WTC11 (cell line): Measurements from ENCODE around the gene FANK1. TPM values are rescaled to one million over a fixed set of nuclear protein-coding genes. Genes with fewer than 3 reads are reported as not detected.
"Not testable (repeated sequence)": the region's sequence is repeated elsewhere in the genome, so short reads cannot be mapped to it uniquely, and the experiment has no call there.

ENCODE experiments used
- ATAC-seq: fragments of 200-7000 bp; cut with Tn5 transposase; 2 replicates; pipeline ENCODE4 v1.10.0; 2021; ENCODE audit warnings: mild to moderate bottlenecking, moderate library complexity
- CTCF ChIA-PET: fragments of 300-600 bp; sonication (Branson Sonifier 250); formaldehyde crosslinking; loops from one replicate; lab custom pipeline; 2021; ENCODE audit warnings: antibody characterized with exemption; lab: Charles Lee
- POLR2A ChIA-PET: fragments of 350-600 bp; sonication (Branson Sonifier 250); formaldehyde crosslinking; loops from one replicate; lab custom pipeline; 2021; ENCODE audit warnings: antibody characterized with exemption; lab: Charles Lee
- DNase-seq: peaks from one replicate; pipeline ENCODE4 v3.0.0; 2021; ENCODE audit warnings: low spot score
- H3K27ac Mint-ChIP-seq: 2 replicates; pipeline ENCODE4 v1.8.0; 2021; ENCODE audit warnings: mixed read lengths
- H3K27me3 Mint-ChIP-seq: 2 replicates; pipeline ENCODE4 v1.8.0; 2021; ENCODE audit warnings: low read depth, mild to moderate bottlenecking, moderate library complexity, mixed read lengths
- H3K36me3 Mint-ChIP-seq: 2 replicates; pipeline ENCODE4 v1.8.0; 2021; ENCODE audit warnings: mixed read lengths
- H3K4me1 Mint-ChIP-seq: 2 replicates; pipeline ENCODE4 v1.8.0; 2022; ENCODE audit warnings: mixed read lengths
- H3K4me3 Mint-ChIP-seq: 2 replicates; pipeline ENCODE4 v1.8.0; 2021; ENCODE audit warnings: mild to moderate bottlenecking, moderate library complexity, mixed read lengths
- H3K9me3 Mint-ChIP-seq: 2 replicates; pipeline ENCODE4 v1.8.0; 2021; ENCODE audit warnings: mixed read lengths
- ATF3 ChIP-seq: sonication (generic); formaldehyde crosslinking; conservative IDR thresholded peaks from 2 replicates; pipeline ENCODE4 v1.8.1; 2022; ENCODE audit warnings: mild to moderate bottlenecking, missing genetic modification reagents
- FOXJ3 ChIP-seq: sonication (generic); formaldehyde crosslinking; IDR thresholded peaks from 2 replicates; pipeline ENCODE4 v1.9.0; 2021; ENCODE audit warnings: missing genetic modification reagents, mild to moderate bottlenecking, borderline replicate concordance
- GABPB1 ChIP-seq: sonication (generic); formaldehyde crosslinking; IDR thresholded peaks from 2 replicates; pipeline ENCODE4 v1.8.1; 2023; ENCODE audit warnings: mild to moderate bottlenecking, missing genetic modification reagents
- HMGXB4 ChIP-seq: sonication (generic); formaldehyde crosslinking; IDR thresholded peaks from 2 replicates; pipeline ENCODE4 v1.8.1; 2023; ENCODE audit warnings: mild to moderate bottlenecking, moderate library complexity, missing genetic modification reagents
- KAT7 ChIP-seq: sonication (generic); formaldehyde crosslinking; IDR thresholded peaks from 2 replicates; pipeline ENCODE4 v1.8.1; 2023; ENCODE audit warnings: missing genetic modification reagents, mild to moderate bottlenecking, borderline replicate concordance
- MXD4 ChIP-seq: fragments of 250-450 bp; sonication (Bioruptor Pico); IDR thresholded peaks from 2 replicates; pipeline ENCODE4 v1.8.0; 2021; ENCODE audit warnings: mild to moderate bottlenecking, moderate library complexity, borderline replicate concordance
- NFE2L1 ChIP-seq: sonication (generic); formaldehyde crosslinking; IDR thresholded peaks from 2 replicates; pipeline ENCODE4 v1.8.1; 2023; ENCODE audit warnings: missing genetic modification reagents
- NFYB ChIP-seq: sonication (generic); formaldehyde crosslinking; conservative IDR thresholded peaks from 2 replicates; pipeline ENCODE4 v1.8.0; 2022; ENCODE audit warnings: low read depth, missing genetic modification reagents
- PRRX2 ChIP-seq: fragments of 250-450 bp; sonication (Bioruptor Pico); IDR thresholded peaks from 2 replicates; pipeline ENCODE4 v1.8.0; 2021; ENCODE audit warnings: mild to moderate bottlenecking
- RORB ChIP-seq: fragments of 250-450 bp; sonication (Bioruptor Pico); IDR thresholded peaks from 2 replicates; pipeline ENCODE4 v1.9.0; 2021; ENCODE audit warnings: mild to moderate bottlenecking
- STAT6 ChIP-seq: sonication (generic); formaldehyde crosslinking; conservative IDR thresholded peaks from 2 replicates; pipeline ENCODE4 v1.8.1; 2023; ENCODE audit warnings: mild to moderate bottlenecking, low read depth, missing genetic modification reagents, moderate library complexity
- TEAD4 ChIP-seq: sonication (generic); formaldehyde crosslinking; IDR thresholded peaks from 2 replicates; pipeline ENCODE4 v1.8.0; 2022; ENCODE audit warnings: mild to moderate bottlenecking, missing genetic modification reagents
- USF2 ChIP-seq: sonication (generic); formaldehyde crosslinking; IDR thresholded peaks from 2 replicates; pipeline ENCODE4 v1.8.1; 2023; ENCODE audit warnings: mild to moderate bottlenecking, missing genetic modification reagents, moderate library complexity
- ZNF263 ChIP-seq: sonication (generic); formaldehyde crosslinking; IDR thresholded peaks from 2 replicates; pipeline ENCODE4 v1.8.1; 2022; ENCODE audit warnings: low read depth, mild to moderate bottlenecking, moderate library complexity, missing genetic modification reagents
- ZNF416 ChIP-seq: fragments of 250-450 bp; sonication (Bioruptor Pico); IDR thresholded peaks from 2 replicates; pipeline ENCODE4 v1.9.0; 2021; ENCODE audit warnings: mild to moderate bottlenecking, inconsistent platforms
- total RNA-seq: library from RNA; stranded (reverse); gene quantifications from 3 replicates; pipeline ENCODE4 v1.2.3, GENCODE V29; 2021

The FANK1 gene
- total RNA-seq, 1 experiment from 2014 or later = 3.4 TPM

GRCh38 chr10:126045861-126046260, 149.5 kb downstream of the FANK1 start:
- H3K9me3 Mint-ChIP-seq = peaks cover 4% of the 10 kb centered on the region; the same call in 1 of the 2 replicates
- no peaks in the 10 kb centered on the region for H3K36me3 Mint-ChIP-seq
- peaks cover 9% of the 10 kb centered on the region for H3K4me1 Mint-ChIP-seq
- no peak overlapping the region for H3K27ac Mint-ChIP-seq
- no peak for DNase-seq
- H3K27me3 Mint-ChIP-seq = no peaks in the 10 kb centered on the region
- CTCF ChIA-PET = no interaction called here
- POLR2A ChIA-PET = interaction anchor here (0.7 kb wide), 1 partner anchor 521 kb away, joined by 10 read pairs; no protein-coding TSS in a partner anchor
- no peak overlapping the region for H3K4me3 Mint-ChIP-seq
- ATAC-seq = no peak
- TF ChIP-seq GABPB1 (CRISPR knock-in tag) (no peak), ZNF416 (no peak), RORB (CRISPR knock-in tag) (no peak), NFYB (CRISPR knock-in tag) (no peak), ZNF263 (CRISPR knock-in tag) (no peak), PRRX2 (CRISPR knock-in tag) (no peak), STAT6 (CRISPR knock-in tag) (no peak), USF2 (CRISPR knock-in tag) (no peak), FOXJ3 (CRISPR knock-in tag) (no peak), TEAD4 (CRISPR knock-in tag) (no peak), NFE2L1 (CRISPR knock-in tag) (no peak), KAT7 (CRISPR knock-in tag) (no peak), ATF3 (CRISPR knock-in tag) (no peak), MXD4 (CRISPR knock-in tag) (no peak)

- TF ChIP-seq HMGXB4 (CRISPR knock-in tag) = no peak
- TF ChIP-seq, all 79 proteins: peak for 0
- H3K27ac Mint-ChIP-seq = no peak overlapping the region
- CTCF ChIA-PET = interaction anchor here (0.7 kb wide), 1 partner anchor 1658 kb away, joined by 3 read pairs; no protein-coding TSS in a partner anchor
- H3K27me3 Mint-ChIP-seq = no peaks in the 10 kb centered on the region
- ATAC-seq (no peak), DNase-seq (no peak)
- H3K4me1 Mint-ChIP-seq = peaks cover 4% of the 10 kb centered on the region
- peaks cover 4% of the 10 kb centered on the region; the same call in 1 of the 2 replicates for H3K9me3 Mint-ChIP-seq
- no peak overlapping the region for H3K4me3 Mint-ChIP-seq
- no peaks in the 10 kb centered on the region for H3K36me3 Mint-ChIP-seq
- POLR2A ChIA-PET = interaction anchor here (0.7 kb wide), 2 partner anchors 14 to 522 kb away, joined by 5 to 10 read pairs; no protein-coding TSS in a partner anchor
Measured at GRCh38 chr10:126046831-126047230, 150.5 kb downstream of the FANK1 start.

GRCh38 chr10:126047749-126048148, 151.4 kb downstream of the FANK1 start:
- H3K27me3 Mint-ChIP-seq, H3K27ac Mint-ChIP-seq, H3K4me3 Mint-ChIP-seq, POLR2A ChIA-PET, DNase-seq, H3K9me3 Mint-ChIP-seq, CTCF ChIA-PET, H3K4me1 Mint-ChIP-seq, ATAC-seq, H3K36me3 Mint-ChIP-seq: not testable (repeated sequence)
